Measurements from ENCODE around the gene HMGXB4.

DNA sequence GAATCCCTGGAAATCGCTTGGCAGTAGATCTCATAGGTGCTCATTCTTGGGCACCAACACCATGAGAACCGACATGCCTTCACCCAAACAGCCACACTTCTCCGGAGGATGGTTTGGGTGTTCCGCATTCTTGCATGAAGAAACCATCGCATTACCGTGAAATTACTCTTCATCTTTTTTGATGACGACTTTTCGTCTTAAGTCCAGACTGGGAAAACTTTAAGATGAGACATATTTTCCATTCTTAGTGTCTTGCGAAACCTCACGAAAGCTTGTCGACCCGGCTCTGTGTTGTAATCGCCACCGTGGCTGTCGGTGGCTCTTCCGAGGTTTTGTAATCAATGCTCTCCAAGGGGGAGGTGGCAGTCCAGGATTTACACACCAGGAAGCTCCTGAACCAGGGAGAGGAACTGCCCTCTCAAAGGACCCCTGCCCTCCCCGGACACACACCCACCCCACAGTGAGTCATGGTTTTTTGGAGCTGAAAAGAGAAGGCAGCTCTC is 44.1 kb downstream of the HMGXB4 start:
- no peak for TF ChIP-seq MYC (IDR thresholded peaks at IDR 0.05; ENCODE audit: borderline replicate concordance, low read length)
- no peak for TF ChIP-seq PHF8 (IDR thresholded peaks at IDR 0.05; ENCODE audit: borderline replicate concordance, low read depth)
- no peak for TF ChIP-seq RFX5 (IDR thresholded peaks at IDR 0.05)
- no peak for TF ChIP-seq GATA3 (IDR thresholded peaks at IDR 0.05; ENCODE audit: borderline replicate concordance)

Measured in A549 (cell line).